LNCAP (cell line): ENCODE data around the gene RNF223.

Experiments used
- TF ChIP-seq, protein P1 (sequence below): fragments of 450-650 bp; IDR thresholded peaks from 2 replicates; pipeline ENCODE4 v1.5.1; 2017; ENCODE audit warnings: mild to moderate bottlenecking

Gene RNF223

DNA sequence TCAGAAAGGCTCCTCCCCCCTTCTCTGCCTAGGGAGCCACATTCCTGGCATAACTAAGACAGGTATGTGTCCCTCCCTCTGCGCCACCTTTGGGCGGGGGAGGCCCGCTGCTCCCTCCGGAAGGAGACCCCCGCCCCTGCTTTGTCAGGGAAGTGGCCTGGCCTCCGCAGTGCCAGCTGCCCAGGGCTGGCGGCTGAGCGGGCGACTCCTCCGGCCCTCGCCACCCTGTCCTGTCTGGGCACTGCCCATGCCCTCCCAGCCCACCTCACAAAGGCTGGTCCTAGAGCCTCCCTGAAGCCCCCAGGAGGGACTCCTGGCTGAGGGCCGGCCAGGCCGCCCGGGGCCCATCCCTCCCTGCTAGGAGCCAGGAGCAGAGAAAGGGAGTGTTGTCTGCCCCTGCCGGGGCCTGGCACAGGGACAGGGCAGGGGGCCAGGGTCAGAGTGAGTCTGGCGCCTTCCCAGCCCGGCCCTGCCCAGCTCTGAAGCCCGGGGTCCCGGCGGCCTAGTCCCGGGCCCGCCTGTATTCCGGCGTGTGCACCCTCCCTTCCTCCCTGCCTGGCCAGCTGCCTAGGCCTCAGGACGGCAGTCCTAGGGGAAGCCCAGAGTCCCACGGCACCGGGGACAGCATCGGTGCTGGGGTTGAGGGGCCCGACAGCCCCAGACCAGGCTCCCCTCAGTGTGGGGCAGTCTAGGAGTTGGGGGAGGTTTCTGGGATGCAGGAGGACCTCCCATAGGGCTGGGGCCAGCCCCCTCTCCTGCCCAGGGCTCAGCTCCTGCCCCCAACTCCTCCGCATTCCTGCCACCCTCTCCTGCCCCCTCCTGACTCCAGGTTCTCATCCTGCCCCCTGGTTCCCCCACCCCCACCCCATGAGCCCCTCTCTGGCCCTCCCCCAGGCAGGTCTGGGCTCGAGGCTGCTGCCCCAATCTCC is 49.1 kb downstream of the RNF223 start:
- TF ChIP-seq, protein P1, sequence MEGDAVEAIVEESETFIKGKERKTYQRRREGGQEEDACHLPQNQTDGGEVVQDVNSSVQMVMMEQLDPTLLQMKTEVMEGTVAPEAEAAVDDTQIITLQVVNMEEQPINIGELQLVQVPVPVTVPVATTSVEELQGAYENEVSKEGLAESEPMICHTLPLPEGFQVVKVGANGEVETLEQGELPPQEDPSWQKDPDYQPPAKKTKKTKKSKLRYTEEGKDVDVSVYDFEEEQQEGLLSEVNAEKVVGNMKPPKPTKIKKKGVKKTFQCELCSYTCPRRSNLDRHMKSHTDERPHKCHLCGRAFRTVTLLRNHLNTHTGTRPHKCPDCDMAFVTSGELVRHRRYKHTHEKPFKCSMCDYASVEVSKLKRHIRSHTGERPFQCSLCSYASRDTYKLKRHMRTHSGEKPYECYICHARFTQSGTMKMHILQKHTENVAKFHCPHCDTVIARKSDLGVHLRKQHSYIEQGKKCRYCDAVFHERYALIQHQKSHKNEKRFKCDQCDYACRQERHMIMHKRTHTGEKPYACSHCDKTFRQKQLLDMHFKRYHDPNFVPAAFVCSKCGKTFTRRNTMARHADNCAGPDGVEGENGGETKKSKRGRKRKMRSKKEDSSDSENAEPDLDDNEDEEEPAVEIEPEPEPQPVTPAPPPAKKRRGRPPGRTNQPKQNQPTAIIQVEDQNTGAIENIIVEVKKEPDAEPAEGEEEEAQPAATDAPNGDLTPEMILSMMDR = no peak

DNA sequence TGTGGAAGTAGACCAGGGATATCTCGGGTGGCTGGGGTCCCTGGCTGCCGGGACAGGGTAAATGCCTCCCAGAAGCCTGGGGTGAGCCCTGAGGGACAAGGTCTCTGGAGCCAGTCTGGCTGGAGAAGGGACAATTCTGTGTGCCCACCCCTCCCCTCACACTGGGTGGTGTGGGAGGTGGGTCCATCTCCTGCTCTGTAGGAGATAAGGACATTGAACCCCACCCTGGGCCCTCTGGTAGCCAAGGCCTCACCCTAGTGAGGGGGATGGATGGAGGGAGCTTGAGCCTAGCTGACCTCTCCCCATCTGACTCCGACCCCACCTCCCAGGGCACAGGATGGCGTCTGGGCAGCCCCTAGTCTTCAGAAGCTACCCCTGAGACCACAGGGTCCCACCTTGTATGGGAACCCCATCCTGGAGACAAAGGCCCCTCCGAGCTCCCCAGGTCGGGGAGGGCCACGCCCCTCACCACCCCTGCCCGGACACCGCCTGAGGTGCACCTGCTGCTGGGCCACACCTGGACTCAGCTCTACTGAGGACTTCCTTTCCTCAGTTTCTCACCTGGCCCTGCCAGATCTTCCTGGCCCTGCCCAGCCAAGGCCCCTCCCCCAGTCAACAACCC is 49.8 kb downstream of the RNF223 start:
- TF ChIP-seq, protein P1 = no peak

- TF ChIP-seq, protein P1 = no peak
Observed at GRCh38 chr1:1023700-1024099, 50.4 kb downstream of the RNF223 start.

- TF ChIP-seq, protein P1 = no peak
Observed at GRCh38 chr1:1022302-1023009, 51.6 kb downstream of the RNF223 start.

- TF ChIP-seq, protein P1 = no peak
Observed at GRCh38 chr1:1021920-1022259, 52.2 kb downstream of the RNF223 start.

DNA sequence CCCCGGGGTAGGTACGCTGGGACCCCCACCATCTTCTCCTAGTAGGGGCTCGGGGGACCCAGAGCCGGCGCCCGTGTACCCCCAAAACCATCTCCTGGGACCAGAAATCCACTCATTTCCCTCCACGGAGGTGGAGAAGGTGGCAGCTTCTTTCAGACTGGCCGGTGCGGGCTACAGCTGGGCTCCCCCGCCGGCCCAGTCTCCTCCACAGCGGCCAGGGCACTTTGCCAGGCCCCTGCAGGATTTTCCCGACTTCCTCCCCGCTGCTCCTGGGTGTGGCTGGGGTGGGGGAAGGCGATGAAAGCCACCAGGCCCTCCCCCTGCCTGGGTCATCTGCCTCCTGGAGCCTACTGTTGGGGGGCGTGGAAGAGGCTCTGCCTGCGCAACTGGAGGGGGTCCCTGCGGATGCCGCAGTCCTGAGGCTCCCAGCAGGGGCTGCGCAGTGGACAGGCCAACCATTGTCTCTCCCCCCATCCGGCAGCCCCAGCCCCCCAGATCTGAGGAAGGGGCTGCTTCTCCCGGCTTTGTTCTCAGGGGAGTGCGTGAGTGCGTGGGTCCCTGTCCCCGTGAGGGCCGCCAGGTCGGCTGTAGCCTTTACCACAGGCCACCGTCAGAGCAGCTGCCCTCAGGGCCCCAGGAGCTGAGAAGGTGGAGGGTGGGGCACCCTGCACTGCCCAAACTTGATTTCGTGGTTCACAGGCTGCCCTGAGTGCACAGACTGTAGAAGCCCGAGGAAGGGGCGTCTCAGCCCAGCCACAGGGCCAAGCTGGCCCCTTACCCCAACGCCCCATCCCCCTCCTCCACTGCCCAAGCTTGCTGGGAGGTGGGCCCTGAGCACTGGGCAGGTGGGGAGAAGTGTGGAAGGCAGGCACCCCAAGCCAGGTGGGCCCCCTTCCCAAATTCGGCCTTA is 52.8 kb downstream of the RNF223 start:
- TF ChIP-seq, protein P1 = no peak
